H1 (cell line): Measurements from ENCODE around the gene ZNF577.

Experiments
- ASH2L ChIP-seq: fragments of 200-600, 300-600 bp; sonication (generic); IDR thresholded peaks from one replicate; pipeline ENCODE4 v1.7.1; 2017; ENCODE audit warnings: low read length
- CBX8 ChIP-seq: fragments of 300-800, 300-1000 bp; sonication (generic); IDR thresholded peaks from 2 replicates; pipeline ENCODE4 v1.7.1; 2016; ENCODE audit warnings: low read depth, low read length, borderline replicate concordance
- CHD1 ChIP-seq: IDR thresholded peaks from 2 replicates; pipeline ENCODE4 v1.6.1; 2012; ENCODE audit warnings: low read depth, low read length, improper control_type of control experiment
- TF ChIP-seq, protein P1 (sequence below), 3 experiments: IDR thresholded peaks; 1 replicate in 2 of 3; 2 replicates in 1 of 3; pipeline versions ENCODE4 v1.5.1 to v1.6.1; 2011; ENCODE audit warnings: low read length in 3 of 3, mild to moderate bottlenecking in 3 of 3, inconsistent platforms in 2 of 3, low read depth in 1 of 3, moderate library complexity in 1 of 3; ENCODE audit not compliant: insufficient read depth in 1 of 3; ENCODE audit errors: control extremely low read depth in 1 of 3

DNA sequence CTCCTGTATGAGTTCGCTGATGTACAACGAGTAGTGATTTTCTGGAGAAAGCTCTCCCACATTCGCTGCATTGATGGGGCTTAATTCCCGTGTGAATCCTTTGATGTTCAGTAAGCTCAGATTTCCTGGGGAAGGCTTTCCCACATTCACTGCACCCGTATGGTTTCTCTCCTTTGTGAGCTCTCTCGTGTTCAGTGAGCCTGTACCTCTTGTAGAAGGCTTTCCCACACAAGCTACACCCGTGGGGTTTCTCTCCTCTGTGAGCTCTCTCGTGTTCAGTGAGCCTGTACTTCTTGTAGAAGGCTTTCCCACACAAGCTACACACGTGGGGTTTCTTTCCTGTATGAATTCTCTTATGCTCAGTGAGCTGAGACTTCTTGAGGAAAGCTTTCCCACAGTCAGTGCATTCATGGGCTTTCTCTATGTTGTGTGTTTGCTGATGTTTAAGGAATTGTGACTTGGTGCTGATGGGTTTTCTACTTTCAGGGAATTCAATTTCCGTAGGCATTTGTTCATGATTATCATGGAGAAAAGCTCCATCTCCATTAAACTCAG lies 3.5 kb upstream of the ZNF577 start:
- TF ChIP-seq, protein P1, sequence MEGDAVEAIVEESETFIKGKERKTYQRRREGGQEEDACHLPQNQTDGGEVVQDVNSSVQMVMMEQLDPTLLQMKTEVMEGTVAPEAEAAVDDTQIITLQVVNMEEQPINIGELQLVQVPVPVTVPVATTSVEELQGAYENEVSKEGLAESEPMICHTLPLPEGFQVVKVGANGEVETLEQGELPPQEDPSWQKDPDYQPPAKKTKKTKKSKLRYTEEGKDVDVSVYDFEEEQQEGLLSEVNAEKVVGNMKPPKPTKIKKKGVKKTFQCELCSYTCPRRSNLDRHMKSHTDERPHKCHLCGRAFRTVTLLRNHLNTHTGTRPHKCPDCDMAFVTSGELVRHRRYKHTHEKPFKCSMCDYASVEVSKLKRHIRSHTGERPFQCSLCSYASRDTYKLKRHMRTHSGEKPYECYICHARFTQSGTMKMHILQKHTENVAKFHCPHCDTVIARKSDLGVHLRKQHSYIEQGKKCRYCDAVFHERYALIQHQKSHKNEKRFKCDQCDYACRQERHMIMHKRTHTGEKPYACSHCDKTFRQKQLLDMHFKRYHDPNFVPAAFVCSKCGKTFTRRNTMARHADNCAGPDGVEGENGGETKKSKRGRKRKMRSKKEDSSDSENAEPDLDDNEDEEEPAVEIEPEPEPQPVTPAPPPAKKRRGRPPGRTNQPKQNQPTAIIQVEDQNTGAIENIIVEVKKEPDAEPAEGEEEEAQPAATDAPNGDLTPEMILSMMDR (IDR thresholded peaks at IDR 0.05; ENCODE audit: control extremely low read depth in 1 of 3, insufficient read depth in 1 of 3, low read depth in 1 of 3, low read length in 3 of 3) = no peak
- TF ChIP-seq ASH2L (no peak), CHD1 (no peak), CBX8 (no peak)
